DOHH2 (cell line): ENCODE measurements around the gene IBA57.

Experiments
- H3F3A ChIP-seq: fragments of 200-600 bp; sonication (generic), shearing (Covaris generic); 2 replicates; pipeline ENCODE4 v1.6.0; 2016; ENCODE audit warnings: antibody characterized with exemption, mild to moderate bottlenecking; ENCODE audit not compliant: control insufficient read depth, insufficient read depth
- H3K27ac ChIP-seq: fragments of 200-600 bp; sonication (generic); 2 replicates; pipeline ENCODE4 v1.5.1; 2014; ENCODE audit warnings: low read depth, mild to moderate bottlenecking, low read length, moderate library complexity
- H3K27me3 ChIP-seq: fragments of 200-600 bp; sonication (generic); 2 replicates; pipeline ENCODE4 v1.6.1; 2014; ENCODE audit warnings: mild to moderate bottlenecking, low read length, mixed read lengths; ENCODE audit not compliant: control insufficient read depth
- H3K36me3 ChIP-seq: fragments of 200-600 bp; sonication (generic); 2 replicates; pipeline ENCODE4 v1.6.1; 2014; ENCODE audit warnings: mild to moderate bottlenecking, low read length, moderate library complexity, mixed read lengths; ENCODE audit not compliant: control insufficient read depth
- H3K4me1 ChIP-seq: fragments of 200-600 bp; sonication (generic); 2 replicates; pipeline ENCODE4 v1.6.1; 2014; ENCODE audit warnings: mild to moderate bottlenecking, low read length, mixed read lengths; ENCODE audit not compliant: control insufficient read depth
- H3K4me2 ChIP-seq: fragments of 200-600 bp; sonication (generic); 2 replicates; pipeline ENCODE4 v1.6.0; 2014; ENCODE audit warnings: mild to moderate bottlenecking, low read length, moderate library complexity
- H3K4me3 ChIP-seq: fragments of 200-600 bp; sonication (generic); 2 replicates; pipeline ENCODE4 v1.5.1; 2014; ENCODE audit warnings: mild to moderate bottlenecking, low read length, mixed read lengths
- H3K79me2 ChIP-seq: fragments of 200-600 bp; sonication (generic); 2 replicates; pipeline ENCODE4 v1.6.1; 2014; ENCODE audit warnings: mild to moderate bottlenecking, low read length, mixed read lengths; ENCODE audit not compliant: control insufficient read depth
- H3K9me2 ChIP-seq: fragments of 200-600 bp; sonication (generic); replicated peaks from 2 replicates; pipeline ENCODE4 v1.6.1; 2014; ENCODE audit warnings: mild to moderate bottlenecking, low read length, mixed read lengths; ENCODE audit not compliant: control insufficient read depth
- H3K9me3 ChIP-seq: fragments of 200-600 bp; sonication (generic); 2 replicates; pipeline ENCODE4 v1.6.1; 2014; ENCODE audit warnings: antibody characterized with exemption, low read length, mixed read lengths; ENCODE audit not compliant: control insufficient read depth, insufficient read depth
- H4K20me1 ChIP-seq: fragments of 200-600 bp; sonication (generic); 2 replicates; pipeline ENCODE4 v1.6.0; 2014; ENCODE audit warnings: low read depth, mild to moderate bottlenecking, antibody characterized with exemption, low read length, moderate library complexity; ENCODE audit not compliant: control insufficient read depth, insufficient read depth
- CTCF ChIP-seq: fragments of 200-600 bp; sonication (generic); IDR thresholded peaks from one replicate; pipeline ENCODE4 v1.5.1; 2014; ENCODE audit warnings: antibody characterized with exemption, mild to moderate bottlenecking, low read depth, low read length; ENCODE audit not compliant: poor library complexity, severe bottlenecking
- EZH2phosphoT487 ChIP-seq: fragments of 200-600 bp; sonication (generic); IDR thresholded peaks from 2 replicates; pipeline ENCODE4 v1.6.1; 2017; ENCODE audit warnings: borderline replicate concordance, mild to moderate bottlenecking, antibody characterized with exemption, low read length, moderate library complexity, mixed read lengths

Gene IBA57

DNA sequence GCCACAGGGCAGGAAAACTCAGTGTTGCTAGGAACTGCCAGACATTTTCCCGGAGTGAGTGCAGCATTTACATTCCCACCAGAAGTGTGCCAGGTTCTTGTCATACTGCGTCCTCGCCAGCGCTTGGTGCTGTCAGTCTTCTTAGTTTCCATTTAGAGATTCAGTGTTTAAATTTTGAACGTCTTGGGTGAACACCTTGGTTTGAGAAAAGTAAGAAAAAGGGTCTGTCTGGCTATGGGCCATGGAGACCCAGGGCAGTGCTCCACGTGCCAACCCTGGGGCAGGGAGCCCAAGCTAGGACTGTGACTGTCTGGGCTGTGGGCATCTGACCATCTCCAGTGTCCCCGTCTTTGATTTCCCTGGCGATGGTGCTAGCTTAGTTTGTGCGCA is 16.0 kb downstream of the IBA57 start:
- H3K4me1 ChIP-seq = no peaks in the 10 kb centered on the region
- no peaks in the 10 kb centered on the region for H3K9me3 ChIP-seq
- no peaks in the 10 kb centered on the region for H3K36me3 ChIP-seq
- no peaks in the 10 kb centered on the region for H3K79me2 ChIP-seq
- no peak overlapping the region for H3K27ac ChIP-seq
- no peaks in the 10 kb centered on the region for H3K27me3 ChIP-seq
- TF ChIP-seq CTCF (no peak), EZH2phosphoT487 (no peak)
- H3K4me3 ChIP-seq = no peak overlapping the region
- no peaks in the 10 kb centered on the region for H4K20me1 ChIP-seq
- H3K4me2 ChIP-seq = no peak overlapping the region
- H3K9me2 ChIP-seq = no peaks in the 10 kb centered on the region
- H3F3A ChIP-seq = no peaks in the 10 kb centered on the region

DNA sequence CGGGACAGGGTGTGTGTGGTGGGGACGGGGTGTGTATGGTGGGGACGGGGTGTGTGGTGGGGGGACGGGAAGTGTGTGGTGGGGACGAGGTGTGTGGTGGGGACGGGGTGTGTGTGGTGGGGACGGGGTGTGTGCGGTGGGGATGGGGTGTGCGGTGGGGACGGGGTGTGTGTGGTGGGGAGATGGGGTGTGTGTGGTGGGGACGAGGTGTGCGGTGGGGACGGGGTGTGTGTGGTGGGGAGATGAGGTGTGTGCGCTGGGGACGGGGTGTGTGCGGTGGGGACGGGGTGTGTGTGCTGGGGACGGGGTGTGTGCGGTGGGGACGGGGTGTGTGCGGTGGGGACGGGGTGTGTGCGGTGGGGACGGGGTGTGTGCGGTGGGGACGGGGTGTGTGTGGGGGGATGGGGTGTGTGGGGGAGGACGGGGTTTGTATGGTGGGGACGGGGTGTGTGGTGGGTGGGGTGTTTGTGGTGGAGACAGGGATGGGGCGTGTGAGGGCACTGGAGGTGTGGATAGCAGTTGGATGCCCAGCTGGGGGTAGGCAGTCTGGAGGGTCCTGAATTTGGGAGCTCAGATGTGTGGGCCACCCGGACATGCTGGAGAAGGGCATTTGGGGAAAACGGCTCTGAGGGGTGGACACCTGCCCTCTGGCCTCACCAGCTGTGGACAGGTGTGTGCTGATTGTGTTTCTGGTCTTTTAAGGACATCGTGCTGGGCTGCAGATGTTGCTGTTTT is 16.9 kb downstream of the IBA57 start:
- no peak for TF ChIP-seq CTCF
- TF ChIP-seq EZH2phosphoT487 = no peak
- no peaks in the 10 kb centered on the region for H3K36me3 ChIP-seq
- no peaks in the 10 kb centered on the region for H4K20me1 ChIP-seq
- no peak overlapping the region for H3K27ac ChIP-seq
- H3K4me3 ChIP-seq = no peak overlapping the region
- H3K9me2 ChIP-seq = no peaks in the 10 kb centered on the region
- H3K4me1 ChIP-seq = no peaks in the 10 kb centered on the region
- H3K4me2 ChIP-seq = no peak overlapping the region
- no peaks in the 10 kb centered on the region for H3K27me3 ChIP-seq
- no peaks in the 10 kb centered on the region for H3K79me2 ChIP-seq
- no peaks in the 10 kb centered on the region for H3K9me3 ChIP-seq
- H3F3A ChIP-seq = no peaks in the 10 kb centered on the region

- no peaks in the 10 kb centered on the region for H3K27me3 ChIP-seq
- H3K4me3 ChIP-seq = no peak overlapping the region
- TF ChIP-seq EZH2phosphoT487 = no peak
- TF ChIP-seq CTCF = no peak
- no peaks in the 10 kb centered on the region for H3K9me2 ChIP-seq
- H3K4me1 ChIP-seq = no peaks in the 10 kb centered on the region
- no peaks in the 10 kb centered on the region for H4K20me1 ChIP-seq
- no peaks in the 10 kb centered on the region for H3K79me2 ChIP-seq
- no peaks in the 10 kb centered on the region for H3F3A ChIP-seq
- no peak overlapping the region for H3K4me2 ChIP-seq
- no peaks in the 10 kb centered on the region for H3K36me3 ChIP-seq
- no peaks in the 10 kb centered on the region for H3K9me3 ChIP-seq
- H3K27ac ChIP-seq = no peak overlapping the region
Measured at GRCh38 chr1:228184152-228184551, 18.5 kb downstream of the IBA57 start.

- Histone ChIP-seq H3K27me3 (no peaks in the 10 kb centered on the region), H3K4me1 (no peaks in the 10 kb centered on the region), H3K27ac (no peak overlapping the region)
Measured at GRCh38 chr1:228185641-228185965, 20.0 kb downstream of the IBA57 start.

More at GRCh38 chr1:228185641-228185965, 20.0 kb downstream of the IBA57 start:
- TF ChIP-seq EZH2phosphoT487 = no peak
- no peak for TF ChIP-seq CTCF
- no peaks in the 10 kb centered on the region for H3K9me3 ChIP-seq
- no peak overlapping the region for H3K4me2 ChIP-seq
- no peaks in the 10 kb centered on the region for H3F3A ChIP-seq
- no peaks in the 10 kb centered on the region for H3K36me3 ChIP-seq
- no peaks in the 10 kb centered on the region for H3K79me2 ChIP-seq
- no peaks in the 10 kb centered on the region for H4K20me1 ChIP-seq
- H3K9me2 ChIP-seq = no peaks in the 10 kb centered on the region
- no peak overlapping the region for H3K4me3 ChIP-seq
